ENCODE measurements around the gene SLC19A3.
"Not testable (repeated sequence)": the region's sequence is repeated elsewhere in the genome, so short reads cannot be mapped to it uniquely, and the experiment has no call there.

Gene SLC19A3

DNA sequence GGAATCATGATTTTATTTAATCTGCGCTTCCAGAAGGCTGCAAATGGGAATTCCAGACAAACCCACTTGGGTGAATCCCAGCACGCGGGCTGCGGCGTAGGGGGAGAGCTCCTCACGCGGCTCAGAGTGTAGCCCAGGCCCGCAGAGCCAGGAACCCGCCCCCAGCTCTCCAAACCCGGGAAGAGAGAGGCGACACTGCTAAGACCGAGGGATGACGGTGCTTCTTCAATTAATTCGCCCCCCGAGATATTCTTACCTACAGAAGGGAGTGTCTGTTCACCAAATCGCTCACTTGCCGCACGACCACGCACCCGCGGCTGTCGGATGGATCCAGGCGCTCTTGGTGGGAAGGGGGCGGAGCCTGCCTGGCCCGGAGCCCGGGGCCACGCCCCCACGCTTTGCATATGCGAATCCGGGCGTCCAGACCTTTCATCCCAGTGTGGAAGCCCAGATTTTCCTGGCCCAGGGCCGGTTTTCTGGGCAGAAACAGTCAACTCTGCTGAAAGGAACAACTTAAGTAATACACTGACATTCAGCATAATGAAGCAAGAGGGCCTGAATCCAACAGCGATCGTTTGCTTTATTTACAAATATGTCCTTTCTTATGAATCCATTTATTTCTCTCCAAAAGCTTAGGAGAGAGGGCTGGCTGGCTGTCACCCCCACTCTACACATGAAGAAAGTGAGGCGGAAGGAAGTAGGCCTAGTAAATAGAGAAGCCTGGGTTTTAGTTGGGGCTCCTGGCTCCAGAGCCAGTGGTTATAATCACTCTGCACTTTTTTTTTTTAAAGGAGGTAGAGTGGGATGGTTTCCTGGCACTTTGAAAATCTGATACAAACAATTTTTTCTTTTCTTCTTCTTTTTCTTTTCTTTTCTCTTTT lies at the start of gene SLC19A3:
Gene SLC19A3 (minus strand): TSS at position 342 of the 881 bp plus-strand sequence. CDS start 15,710 bp downstream, outside the sequence.
- DNase-seq = no peak

DNA sequence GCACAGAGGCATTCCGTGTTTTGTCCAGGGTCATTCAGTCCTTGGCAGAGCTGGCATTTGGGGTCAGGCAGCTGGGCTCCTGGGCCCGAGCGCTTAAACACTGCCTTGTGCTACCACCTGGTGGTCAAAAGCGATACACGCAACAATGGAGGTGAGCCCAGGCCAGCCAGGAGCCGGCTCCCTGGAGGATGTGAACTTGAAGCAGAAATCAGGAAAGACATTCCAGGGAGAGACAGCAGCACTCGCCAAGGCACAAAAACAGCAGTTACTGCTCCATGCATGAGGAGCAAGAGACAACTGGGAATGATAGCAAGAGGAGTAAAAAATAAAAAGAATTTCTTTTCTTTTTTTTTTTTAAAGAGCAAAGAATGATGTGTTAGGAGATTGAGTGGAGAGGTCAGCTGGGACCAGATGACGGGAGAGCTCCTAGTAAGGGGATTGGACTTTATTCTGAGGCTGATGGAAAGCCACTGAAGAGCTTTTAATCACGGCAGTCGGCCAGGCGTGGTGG lies 48.6 kb upstream of the SLC19A3 start:
- peak; percentile 41 for DNase-seq

DNA sequence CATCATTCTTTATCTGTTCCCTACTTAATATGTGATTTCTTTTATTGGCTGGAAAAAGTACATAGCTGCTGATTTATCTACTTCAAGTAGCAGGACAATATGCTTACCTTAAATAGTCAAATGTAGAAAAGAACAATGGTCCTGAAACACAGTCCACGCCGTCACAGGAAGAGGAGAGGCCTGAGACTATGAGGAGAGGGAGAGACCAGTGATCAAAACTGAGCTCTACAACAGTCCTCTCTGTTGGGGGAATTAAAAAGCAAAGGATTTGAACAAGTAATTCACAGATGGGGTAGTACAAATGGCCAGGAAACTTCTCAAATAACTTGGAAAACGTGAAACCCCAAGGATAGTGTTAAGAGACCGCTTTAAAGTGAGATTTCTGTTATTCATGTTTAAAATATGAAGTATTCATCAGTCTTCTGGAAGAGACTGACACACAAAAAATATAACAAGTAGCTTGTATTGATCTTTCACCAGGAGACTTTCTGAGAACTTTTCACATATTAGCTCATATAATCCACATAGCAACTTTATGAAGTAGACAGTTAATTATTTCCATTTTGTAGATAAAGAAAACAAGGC lies 48.1 kb upstream of the SLC19A3 start:
- no peak for DNase-seq

DNA sequence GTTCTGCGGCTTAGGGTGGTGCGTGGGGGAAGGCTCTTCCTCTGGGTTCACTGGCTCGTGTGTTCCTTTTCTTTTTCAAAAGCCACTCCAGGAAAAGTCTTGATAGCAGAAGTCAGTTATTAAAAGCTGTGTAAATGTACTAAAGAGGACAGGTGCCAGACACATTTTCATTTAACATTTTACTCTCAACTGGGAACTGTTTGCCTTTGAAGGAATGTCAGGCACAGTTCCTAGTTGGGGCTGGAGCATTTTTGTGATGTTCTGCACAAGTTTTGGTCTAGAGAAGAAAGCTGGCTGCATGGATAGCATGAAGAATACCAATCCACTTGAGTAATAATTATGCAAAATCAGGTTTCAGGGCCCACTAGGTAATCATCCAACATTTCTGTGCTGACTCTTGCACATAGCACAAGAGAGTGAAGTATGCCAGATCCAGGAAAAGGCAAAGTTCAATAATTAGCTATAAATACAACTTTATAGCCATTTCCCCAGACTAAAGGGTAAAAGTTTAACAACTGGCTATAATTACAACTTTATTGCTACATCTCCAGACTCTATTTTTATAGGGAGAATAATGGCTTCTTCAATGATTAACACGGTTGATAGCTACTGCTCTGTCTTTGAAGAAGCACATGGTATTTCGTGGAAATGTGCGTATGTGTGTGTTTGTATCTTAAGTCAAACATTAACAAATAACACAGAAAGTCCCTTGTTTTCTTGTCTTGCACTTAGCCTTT lies 44.1 kb upstream of the SLC19A3 start:
- DNase-seq = no peak

DNA sequence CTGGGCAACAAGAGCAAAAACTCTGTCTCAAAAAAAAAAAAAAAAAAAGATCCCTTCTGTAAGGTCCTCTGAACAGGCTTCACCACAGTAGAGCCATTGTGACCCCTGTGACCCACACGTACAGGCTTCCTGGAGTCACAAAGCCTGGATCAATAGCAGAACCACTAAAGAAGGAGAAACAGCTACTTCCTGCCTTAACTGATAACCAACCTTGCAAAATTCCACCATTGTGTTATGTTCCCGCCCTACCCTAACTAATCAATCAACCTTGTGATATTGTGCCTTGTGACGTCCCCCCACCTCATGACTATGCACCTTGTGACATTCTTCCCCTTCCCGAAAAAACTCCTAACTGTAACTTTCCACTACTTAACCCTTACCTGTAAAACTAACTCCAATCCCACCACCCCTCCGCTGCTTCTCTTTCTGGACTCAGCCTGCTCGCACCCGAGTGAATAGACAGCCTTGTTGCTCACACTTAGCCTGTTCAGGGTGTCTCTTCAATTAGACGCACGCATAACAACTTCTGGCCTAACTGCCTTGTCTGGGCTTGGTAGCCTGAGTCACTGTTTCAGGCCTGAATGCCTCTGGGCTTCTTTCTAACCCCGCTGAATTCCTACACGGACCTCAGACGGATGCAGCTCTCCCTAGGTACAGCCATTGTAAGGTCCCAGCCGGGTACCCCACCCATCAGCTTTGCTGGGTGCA lies 41.7 kb upstream of the SLC19A3 start:
- no peak for DNase-seq

DNA sequence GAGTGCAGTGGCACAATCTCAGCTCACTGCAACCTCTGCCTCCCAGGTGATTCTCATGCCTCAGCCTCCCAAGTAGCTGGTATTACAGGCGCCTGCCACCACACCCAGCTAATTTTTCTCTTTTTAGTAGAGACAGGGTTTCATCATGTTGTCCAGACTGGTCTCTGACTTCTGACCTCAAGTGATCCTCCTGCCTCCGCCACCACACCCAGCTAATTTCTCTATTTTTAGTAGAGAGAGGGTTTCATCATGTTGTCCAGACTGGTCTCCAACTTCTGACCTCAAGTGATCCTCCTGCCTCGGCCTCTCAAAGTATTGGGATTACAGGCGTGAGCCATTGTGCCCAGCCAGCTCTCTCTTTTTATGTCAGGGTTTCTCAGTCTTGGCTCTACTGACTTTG lies 38.4 kb upstream of the SLC19A3 start:
- DNase-seq = not testable (repeated sequence)

DNA sequence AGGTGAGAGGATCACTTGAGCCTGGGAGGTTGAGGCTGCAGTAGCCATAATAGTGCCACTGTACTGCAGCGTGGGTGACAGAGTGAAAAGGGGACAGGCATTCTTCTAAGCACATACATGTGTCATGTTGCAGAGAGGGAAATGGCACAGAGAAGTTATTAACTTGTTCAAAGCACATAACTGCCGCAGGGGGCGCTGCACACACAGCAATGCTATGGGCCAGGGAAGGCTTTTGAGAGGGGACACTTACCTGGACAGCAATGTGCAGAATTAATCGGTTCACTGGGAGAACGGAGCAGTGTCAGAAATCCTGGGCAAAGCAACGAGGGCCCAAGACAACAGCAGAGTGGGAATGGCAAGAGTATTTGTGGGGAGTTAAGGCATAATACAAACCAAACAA lies 30.3 kb upstream of the SLC19A3 start:
- DNase-seq = no peak

DNA sequence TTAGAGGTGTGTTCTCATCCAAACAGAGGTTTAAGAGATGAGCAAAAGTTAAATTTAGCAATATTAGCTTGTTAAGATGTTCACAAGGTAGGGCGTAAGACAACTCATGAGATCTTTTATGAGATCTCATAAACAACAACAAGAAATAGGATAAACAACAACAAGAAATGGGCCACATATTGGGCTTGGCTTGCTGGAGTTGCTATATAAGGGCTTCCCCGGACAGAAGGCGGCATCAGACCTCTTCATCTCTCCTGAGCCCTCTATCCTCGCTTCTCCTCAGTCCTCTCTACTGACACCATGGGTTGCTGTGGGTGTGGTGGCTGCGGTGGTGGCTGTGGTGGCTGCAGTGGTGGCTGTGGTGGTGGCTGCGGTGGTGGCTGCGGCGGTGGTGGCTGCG lies 27.8 kb upstream of the SLC19A3 start, which contains the start of gene SCYGR8:
Gene SCYGR8 (plus strand): TSS at position 301 of the 400 bp plus-strand sequence. CDS start 0 bp downstream, at position 301.
- no peak for DNase-seq

DNA sequence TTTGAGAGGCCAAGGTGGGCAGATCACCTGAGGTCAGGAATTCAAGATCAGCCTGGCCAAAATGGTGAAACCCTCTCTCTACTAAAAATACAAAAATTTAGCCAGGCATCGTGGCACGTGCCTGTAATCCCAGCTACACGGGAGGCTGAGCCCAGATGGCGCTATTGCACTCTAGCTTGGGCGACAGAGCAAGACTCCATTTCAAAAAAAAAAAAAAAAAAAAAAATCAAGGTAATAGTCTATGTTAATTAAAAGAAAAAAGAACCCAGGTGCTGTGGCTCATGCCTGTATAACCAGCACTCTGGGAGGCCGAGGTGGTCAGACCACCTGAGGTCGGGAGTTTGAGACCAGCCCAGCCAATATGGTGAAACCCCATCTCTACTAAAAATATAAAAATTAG lies 22.9 kb upstream of the SLC19A3 start:
- not testable (repeated sequence) for DNase-seq

DNA sequence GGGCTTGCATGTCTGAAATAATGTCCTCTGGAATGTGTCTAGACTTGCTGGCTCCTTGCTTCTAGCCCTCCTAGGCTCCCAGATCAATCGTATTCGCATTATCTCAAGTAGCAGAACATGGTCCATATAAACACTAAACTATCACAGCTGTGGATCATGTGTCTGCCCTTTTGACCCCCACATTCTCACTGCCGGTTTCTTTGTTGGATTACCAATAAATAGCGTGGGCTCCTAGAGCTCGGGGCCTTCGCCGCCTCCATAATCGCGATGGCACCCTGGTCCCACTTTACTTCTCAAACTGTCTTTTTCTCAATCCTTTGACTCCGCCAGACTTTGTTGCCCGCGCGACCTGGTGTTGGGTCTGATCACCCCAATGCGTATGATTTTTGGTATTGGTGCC lies 21.5 kb upstream of the SLC19A3 start:
- DNase-seq = no peak

DNA sequence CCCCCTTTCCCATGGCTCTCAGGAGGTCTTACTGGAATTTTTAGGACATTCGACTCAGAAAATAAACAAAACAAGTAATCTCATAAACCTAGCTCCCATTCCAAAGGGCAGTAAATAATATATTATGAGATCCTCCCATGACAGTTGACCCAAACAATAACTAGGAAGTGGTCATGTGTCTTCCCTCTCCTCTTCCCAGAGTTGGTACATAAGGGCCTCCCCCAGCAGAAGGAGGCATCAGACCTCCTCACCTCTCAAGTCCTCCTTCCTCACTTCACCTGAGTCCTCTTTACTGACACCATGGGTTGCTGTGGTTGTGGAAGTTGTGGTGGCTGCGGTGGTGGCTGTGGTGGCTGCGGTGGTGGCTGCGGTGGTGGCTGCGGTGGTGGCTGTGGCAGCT lies 10.2 kb upstream of the SLC19A3 start, which contains the start of gene SCYGR7:
Gene SCYGR7 (plus strand): TSS at position 301 of the 400 bp plus-strand sequence. CDS start 0 bp downstream, at position 301.
- DNase-seq = no peak

DNA sequence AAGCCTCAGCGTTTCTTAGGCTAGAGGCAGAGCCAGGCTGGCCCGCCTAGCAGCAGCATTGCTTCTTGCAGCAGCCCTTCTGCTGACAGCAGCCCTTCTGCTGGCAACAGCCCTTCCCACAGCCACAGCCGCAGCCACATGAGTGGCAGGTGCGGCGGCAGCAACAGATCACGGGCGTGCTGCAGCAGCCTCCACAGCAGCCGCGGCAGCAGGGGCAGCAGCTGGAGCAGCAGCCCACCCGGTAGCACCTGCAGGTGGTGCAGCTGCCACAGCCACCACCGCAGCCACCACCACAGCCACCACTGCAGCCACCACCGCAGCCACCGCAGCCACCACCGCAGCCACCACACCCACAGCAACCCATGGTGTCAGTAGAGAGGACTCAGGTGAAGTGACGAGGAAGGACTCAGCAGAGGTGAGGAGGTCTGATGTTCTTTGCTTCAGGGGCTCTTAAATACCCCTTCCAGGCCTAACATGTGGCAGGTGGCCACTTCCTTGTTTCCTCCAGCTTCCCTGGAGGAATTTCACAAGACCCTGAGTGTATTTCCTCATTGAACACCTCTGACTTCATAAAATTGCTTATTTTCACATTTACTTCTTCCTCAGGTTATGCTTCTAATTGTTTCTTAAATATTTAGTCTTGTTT lies 6.7 kb upstream of the SLC19A3 start, which contains the start of gene SCYGR6:
Gene SCYGR6 (minus strand): TSS at position 364 of the 646 bp plus-strand sequence. CDS start 0 bp downstream, at position 364.
- DNase-seq = no peak

DNA sequence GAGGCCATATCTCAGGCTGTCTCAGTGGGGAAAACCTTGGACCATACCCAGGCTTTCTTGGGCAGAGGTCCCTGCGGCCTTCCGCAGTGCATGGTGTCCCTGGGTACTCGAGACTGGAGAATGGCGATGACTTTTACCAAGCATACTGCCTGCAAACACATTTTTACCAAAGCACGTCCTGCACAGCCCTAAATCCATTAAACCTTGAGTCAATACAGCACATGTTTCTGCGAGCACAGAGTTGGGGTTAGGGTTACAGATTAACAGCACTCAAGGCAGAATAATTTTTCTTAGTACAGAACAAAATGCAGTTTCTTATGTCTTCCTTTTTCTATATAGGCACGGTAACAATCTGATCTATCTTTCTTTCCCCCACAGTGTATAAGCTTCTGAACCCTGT lies 5.0 kb upstream of the SLC19A3 start:
- not testable (repeated sequence) for DNase-seq

DNA sequence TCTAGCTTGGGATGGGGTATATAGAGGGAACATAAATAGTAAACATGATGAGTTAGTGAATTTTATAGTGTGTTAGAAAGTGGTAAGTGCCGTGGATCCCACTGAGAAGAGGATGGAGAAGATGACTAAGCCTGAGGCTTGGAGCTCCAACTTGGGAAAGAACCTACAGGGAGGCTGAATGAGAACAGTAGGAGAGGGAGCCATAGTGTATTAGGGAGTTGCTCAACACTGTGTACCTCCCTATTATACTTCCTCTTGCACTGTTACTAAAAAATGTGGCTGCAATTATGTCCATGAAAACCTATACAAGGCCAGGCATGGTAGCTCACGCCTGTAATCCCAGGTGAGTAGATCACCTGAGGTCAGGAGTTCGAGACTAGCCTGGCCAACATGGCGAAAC lies 2.9 kb upstream of the SLC19A3 start:
- no peak for DNase-seq

DNA sequence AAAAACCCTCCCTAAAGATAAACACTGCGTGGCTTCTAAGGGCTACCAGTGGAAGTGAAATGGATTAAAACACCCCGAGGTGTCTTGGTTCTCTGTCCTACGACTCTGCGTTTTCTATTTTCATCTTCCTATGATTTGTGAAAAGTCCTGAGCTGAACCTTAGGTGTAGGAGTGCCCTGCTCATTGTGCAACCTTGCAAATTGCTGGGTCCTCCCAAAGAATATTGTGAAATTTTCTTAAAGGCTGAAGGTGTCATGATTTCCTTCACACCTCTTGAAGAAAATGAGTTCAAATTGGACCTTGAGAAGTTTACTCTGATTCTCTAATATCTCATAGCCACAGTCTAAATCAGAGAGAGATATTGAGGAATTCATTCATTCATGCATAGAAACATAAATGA lies 1.8 kb upstream of the SLC19A3 start:
- DNase-seq = no peak

DNA sequence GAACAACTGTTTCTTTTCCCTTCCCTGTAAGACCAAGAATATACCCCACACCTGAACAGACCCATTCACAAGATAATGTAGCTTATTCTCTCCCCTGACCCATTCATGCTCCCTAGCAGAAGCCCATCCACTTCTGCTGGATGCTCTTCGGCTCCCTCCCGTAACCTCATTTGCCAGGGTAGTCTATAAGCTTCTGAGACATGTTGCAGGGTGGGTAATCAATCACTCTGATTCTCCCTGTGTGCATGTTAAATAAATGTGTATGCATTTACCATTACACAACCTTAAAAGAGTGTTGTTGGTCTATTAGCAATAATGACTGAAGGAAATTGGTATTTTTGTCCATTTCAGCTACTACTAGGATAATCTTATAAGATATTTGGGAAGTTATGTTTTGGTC lies 1.3 kb downstream of the SLC19A3 start:
- no peak for DNase-seq

DNA sequence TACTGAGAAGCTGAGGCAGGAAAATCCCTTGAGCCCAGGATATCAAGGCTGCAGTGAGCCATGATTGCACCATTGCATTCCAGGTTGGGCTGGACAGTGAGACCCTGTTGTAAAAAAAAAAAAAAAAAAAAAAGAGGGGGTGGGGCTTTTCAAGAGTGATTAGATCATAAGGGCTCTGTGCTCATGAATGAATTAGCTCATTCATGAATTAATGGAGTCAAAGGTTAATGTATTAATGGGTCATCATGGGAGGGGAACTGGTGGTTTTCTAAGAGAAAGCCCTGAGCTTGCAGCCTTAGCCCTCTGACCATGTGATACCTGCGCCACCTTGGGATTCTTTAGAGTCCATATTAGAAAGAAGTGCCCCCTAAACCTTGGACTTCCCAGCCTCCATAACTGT lies 4.5 kb downstream of the SLC19A3 start:
- no peak for DNase-seq

DNA sequence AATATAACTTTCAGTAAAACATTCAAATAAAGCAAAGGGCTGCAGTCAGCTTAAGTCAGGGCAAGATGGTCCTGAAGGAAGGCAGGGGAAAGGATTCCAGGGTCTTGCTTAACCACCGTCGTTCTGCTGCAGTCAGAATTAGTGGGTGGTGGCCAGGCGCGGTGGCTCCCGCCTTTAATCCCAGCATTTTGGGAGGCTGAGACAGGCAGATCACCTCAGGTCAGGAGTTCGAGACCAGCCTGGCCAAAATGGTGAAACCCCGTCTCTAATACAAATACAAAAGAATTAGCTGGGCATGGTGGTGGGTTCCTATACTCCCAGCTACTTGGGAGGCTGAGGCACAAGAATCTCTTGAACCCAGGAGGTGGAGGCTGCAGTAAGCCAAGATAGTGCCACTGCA lies 6.8 kb downstream of the SLC19A3 start:
- no peak for DNase-seq

DNA sequence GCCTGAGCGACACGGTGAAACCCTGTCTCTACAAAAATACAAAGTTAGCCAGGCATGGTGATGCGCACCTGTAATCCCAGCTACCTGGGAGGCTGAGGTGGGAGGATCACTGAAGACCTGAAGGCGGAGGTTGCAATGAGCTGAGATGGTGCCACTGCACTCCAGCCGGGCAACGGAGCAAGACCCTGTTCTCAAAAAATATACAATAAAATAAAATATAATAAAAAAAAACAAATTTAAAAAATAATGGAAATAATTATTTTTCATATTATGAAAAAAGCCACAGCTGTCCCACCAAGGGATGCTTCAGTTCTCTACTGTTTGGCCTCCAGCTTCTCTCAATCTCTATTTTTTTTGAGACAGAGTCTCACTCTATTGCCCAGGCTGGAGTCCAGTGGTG lies 10.4 kb downstream of the SLC19A3 start:
- DNase-seq = no peak

DNA sequence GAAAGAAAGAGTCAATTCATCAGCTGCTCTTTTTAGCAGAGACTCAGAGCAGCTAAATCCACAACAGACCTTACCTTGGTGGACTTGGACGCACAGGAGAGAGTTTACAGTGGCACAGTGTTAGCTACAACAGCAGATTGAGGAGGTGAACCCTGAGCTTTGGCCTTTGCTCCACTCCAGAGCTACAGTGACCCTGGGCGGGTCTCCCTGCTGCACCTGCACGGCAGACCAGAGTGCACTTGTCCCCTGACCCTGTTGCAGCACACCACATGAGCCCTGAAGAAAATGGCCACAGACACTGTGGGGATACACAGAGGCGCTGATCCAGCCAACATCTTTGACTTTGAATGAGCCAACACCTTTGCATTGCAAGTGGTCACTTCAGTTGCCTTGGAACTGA lies 11.0 kb downstream of the SLC19A3 start:
- DNase-seq = no peak

DNA sequence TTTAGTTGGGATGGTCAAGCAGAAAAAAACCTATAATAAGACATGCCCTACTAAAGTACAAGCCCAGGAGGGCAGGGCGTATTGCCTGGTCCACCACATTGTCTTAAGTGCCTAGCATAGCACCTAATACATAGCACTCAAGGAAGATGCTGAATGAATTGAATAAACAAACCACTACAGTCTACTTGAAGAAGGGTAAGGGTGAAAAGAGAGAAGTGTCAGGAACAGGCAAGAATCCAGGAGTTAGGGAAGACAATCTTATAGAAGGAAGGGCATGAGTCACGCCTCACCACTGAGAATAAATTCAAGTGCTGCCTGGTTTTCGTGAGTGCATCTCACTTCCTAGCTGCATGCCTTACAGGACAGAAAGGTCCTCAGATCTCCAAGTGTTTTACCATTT lies 13.9 kb downstream of the SLC19A3 start:
- DNase-seq = no peak

DNA sequence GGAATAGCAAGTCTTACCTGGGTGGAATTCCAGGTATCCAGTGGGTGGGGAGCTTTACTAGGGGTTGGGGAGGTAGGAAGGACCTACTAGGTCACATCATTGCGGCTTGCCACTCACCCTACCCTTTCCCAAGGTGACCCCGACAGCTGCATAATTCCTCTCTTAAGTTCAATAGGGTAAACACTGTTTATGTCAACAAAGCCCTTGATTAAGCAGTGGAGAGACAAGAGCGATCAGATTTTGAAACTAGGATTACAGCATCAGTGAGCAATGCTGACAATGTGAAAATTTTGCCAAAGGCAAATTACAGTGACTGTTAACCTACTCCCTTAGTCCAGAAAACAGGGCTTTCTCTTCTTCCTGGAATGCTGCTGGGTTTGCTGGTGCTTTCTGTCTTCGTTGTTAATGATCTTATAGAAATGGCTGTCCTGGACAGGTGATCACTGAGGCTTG lies 14.5 kb downstream of the SLC19A3 start:
- no peak for DNase-seq
